MM.1S (cell line): ENCODE measurements around the gene TOGARAM2.

Experiments used
- DNase-seq: peaks from one replicate; pipeline ENCODE4 v3.0.0-alpha.2; 2015
- H2AFZ ChIP-seq: fragments of 300-600 bp; sonication (generic); 2 replicates; pipeline ENCODE4 v1.6.0; 2016; ENCODE audit warnings: antibody characterized with exemption, low read length
- H3F3A ChIP-seq: fragments of 300-600 bp; sonication (generic); 2 replicates; pipeline ENCODE4 v1.6.1; 2016; ENCODE audit warnings: mild to moderate bottlenecking, antibody characterized with exemption, low read length, moderate library complexity, mixed read lengths; ENCODE audit not compliant: insufficient read depth
- H3K27ac ChIP-seq: fragments of 300-600 bp; sonication (generic); 2 replicates; pipeline ENCODE4 v1.5.1; 2016; ENCODE audit warnings: mild to moderate bottlenecking, low read length
- H3K27me3 ChIP-seq: fragments of 300-600 bp; sonication (generic); replicated peaks from 2 replicates; pipeline ENCODE4 v1.6.0; 2016; ENCODE audit warnings: low read length; ENCODE audit not compliant: insufficient read depth
- H3K36me3 ChIP-seq: fragments of 300-600 bp; sonication (generic); replicated peaks from 2 replicates; pipeline ENCODE4 v1.6.1; 2016; ENCODE audit warnings: mild to moderate bottlenecking, low read length, mixed read lengths; ENCODE audit not compliant: insufficient read depth
- H3K4me1 ChIP-seq: fragments of 300-600 bp; sonication (generic); 2 replicates; pipeline ENCODE4 v1.6.1; 2016; ENCODE audit warnings: low read length, mixed read lengths
- H3K4me2 ChIP-seq: fragments of 300-600 bp; sonication (generic); 2 replicates; pipeline ENCODE4 v1.6.0; 2016; ENCODE audit warnings: low read depth, low read length
- H3K4me3 ChIP-seq: fragments of 300-600 bp; sonication (generic); 2 replicates; pipeline ENCODE4 v1.5.1; 2016; ENCODE audit warnings: low read length, mixed read lengths
- H3K79me2 ChIP-seq: fragments of 300-600 bp; sonication (generic); 2 replicates; pipeline ENCODE4 v1.6.1; 2016; ENCODE audit warnings: mixed run types, low read length, mixed read lengths
- H3K9ac ChIP-seq: fragments of 300-600 bp; sonication (generic); 2 replicates; pipeline ENCODE4 v1.6.1; 2016; ENCODE audit warnings: low read length, mixed read lengths
- H3K9me2 ChIP-seq: fragments of 300-600 bp; sonication (generic); replicated peaks from 2 replicates; pipeline ENCODE4 v1.6.1; 2016; ENCODE audit warnings: mild to moderate bottlenecking, low read length, mixed read lengths; ENCODE audit not compliant: insufficient read depth
- H3K9me3 ChIP-seq: fragments of 300-600 bp; sonication (generic); replicated peaks from 2 replicates; pipeline ENCODE4 v1.6.1; 2016; ENCODE audit warnings: mild to moderate bottlenecking, low read length, mixed read lengths; ENCODE audit not compliant: insufficient read depth
- H4K20me1 ChIP-seq: fragments of 300-600 bp; sonication (generic); 2 replicates; pipeline ENCODE4 v1.6.1; 2016; ENCODE audit warnings: mild to moderate bottlenecking, low read length, moderate library complexity, mixed read lengths; ENCODE audit not compliant: insufficient read depth
- EZH2 ChIP-seq: fragments of 300-600 bp; sonication (generic); optimal IDR thresholded peaks from 2 replicates; pipeline ENCODE3; 2017; ENCODE audit warnings: low read depth, mild to moderate bottlenecking, antibody characterized with exemption, low read length, mixed read lengths
- EZH2phosphoT487 ChIP-seq: fragments of 300-600 bp; sonication (generic); IDR thresholded peaks from 2 replicates; pipeline ENCODE4 v1.6.1; 2018; ENCODE audit warnings: antibody characterized with exemption, low read length
- TF ChIP-seq, protein P1 (sequence below): fragments of 300-600 bp; sonication (generic); IDR thresholded peaks from 2 replicates; pipeline ENCODE4 v1.5.1; 2016; ENCODE audit warnings: antibody characterized with exemption, low read length, mixed read lengths

Gene TOGARAM2

DNA sequence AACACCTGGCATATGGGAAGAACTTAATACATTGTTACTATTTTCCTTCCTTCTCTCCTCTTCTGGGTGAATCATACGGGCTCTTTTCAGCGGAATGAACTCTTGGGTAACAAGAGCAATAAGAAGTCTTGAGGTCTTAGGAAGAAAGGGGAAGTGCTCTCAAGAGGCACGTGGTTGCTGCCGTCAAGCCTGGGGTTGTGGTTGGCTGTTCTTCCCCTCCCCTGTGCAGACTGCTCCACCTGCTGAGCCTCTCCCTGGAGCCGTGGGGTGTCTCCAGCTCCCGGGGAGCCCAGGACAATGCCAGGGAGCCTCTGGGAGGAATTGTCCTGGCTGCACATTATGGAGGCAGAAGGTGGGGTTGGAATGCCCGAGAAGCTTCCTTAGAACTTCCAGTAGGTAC lies 19.4 kb downstream of the TOGARAM2 start:
- no peaks in the 10 kb centered on the region for H4K20me1 ChIP-seq
- DNase-seq, result no peak
- no peaks in the 10 kb centered on the region for H3K36me3 ChIP-seq
- no peaks in the 10 kb centered on the region for H3F3A ChIP-seq
- H3K79me2 ChIP-seq, result no peaks in the 10 kb centered on the region
- no peaks in the 10 kb centered on the region for H3K4me1 ChIP-seq
- H3K4me2 ChIP-seq, result no peak overlapping the region
- no peaks in the 10 kb centered on the region for H3K9me2 ChIP-seq
- no peak overlapping the region for H3K27ac ChIP-seq
- 0 out of 2 replicates have a peak overlapping the region, but pooled peaks have one; percentile 31 for H2AFZ ChIP-seq
- no peak overlapping the region for H3K9ac ChIP-seq
- H3K9me3 ChIP-seq, result no peaks in the 10 kb centered on the region
- no peak overlapping the region for H3K4me3 ChIP-seq
- TF ChIP-seq, protein P1, sequence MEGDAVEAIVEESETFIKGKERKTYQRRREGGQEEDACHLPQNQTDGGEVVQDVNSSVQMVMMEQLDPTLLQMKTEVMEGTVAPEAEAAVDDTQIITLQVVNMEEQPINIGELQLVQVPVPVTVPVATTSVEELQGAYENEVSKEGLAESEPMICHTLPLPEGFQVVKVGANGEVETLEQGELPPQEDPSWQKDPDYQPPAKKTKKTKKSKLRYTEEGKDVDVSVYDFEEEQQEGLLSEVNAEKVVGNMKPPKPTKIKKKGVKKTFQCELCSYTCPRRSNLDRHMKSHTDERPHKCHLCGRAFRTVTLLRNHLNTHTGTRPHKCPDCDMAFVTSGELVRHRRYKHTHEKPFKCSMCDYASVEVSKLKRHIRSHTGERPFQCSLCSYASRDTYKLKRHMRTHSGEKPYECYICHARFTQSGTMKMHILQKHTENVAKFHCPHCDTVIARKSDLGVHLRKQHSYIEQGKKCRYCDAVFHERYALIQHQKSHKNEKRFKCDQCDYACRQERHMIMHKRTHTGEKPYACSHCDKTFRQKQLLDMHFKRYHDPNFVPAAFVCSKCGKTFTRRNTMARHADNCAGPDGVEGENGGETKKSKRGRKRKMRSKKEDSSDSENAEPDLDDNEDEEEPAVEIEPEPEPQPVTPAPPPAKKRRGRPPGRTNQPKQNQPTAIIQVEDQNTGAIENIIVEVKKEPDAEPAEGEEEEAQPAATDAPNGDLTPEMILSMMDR, result no peak
- TF ChIP-seq EZH2 (no peak), EZH2phosphoT487 (no peak)
- H3K27me3 ChIP-seq, result no peaks in the 10 kb centered on the region

DNA sequence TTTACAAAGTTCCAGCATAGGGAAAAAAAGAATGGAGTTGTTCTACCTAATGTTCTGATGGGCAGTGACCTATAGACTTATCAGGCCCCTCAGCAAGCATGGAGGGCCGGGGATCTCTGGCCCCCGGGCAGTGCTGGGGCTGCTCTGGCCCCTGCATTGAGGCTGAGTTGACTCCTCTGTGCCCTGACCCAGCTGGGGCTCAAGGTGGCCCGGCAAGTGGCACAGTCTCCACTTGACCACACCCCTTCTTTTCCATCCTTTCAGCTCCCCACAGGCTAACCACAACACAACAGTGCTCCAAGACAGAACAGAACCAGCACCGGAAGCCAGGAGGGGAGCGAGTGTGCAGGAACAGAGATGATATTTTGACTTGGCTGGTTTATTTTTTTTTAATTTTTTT lies 19.9 kb downstream of the TOGARAM2 start:
- Histone ChIP-seq H3K4me2 (no peak overlapping the region), H3K9me3 (no peaks in the 10 kb centered on the region), H3K27ac (no peak overlapping the region), H2AFZ (no peak overlapping the region), H3K79me2 (no peaks in the 10 kb centered on the region), H3K9ac (no peak overlapping the region), H3K4me1 (no peaks in the 10 kb centered on the region), H3K36me3 (no peaks in the 10 kb centered on the region), H3K27me3 (no peaks in the 10 kb centered on the region), H3K4me3 (no peak overlapping the region), H3F3A (no peaks in the 10 kb centered on the region), H4K20me1 (no peaks in the 10 kb centered on the region), H3K9me2 (no peaks in the 10 kb centered on the region)
- no peak for DNase-seq
- no peak for TF ChIP-seq EZH2
- TF ChIP-seq, protein P1, result no peak
- no peak for TF ChIP-seq EZH2phosphoT487

DNA sequence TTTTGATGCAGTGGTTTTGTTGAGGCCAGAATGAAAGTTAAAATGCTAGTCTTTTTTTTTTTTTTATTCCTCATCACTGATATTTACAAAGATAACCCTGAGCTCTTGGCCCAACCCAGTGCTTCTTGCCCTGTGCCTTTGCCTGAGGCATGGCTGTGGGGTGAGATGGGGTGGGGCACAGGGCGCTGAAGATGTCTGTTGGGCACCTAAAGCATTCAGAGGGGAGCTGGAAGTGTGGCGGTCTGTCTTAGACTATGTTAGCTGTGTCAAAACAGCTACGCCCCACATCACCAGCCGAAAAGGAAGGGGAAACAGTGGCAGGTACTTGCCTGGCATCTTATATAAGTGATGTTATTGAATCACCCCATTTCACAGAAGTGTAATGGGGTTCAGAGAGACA lies 20.7 kb downstream of the TOGARAM2 start:
- no peak overlapping the region for H3K27ac ChIP-seq
- H3K36me3 ChIP-seq, result no peaks in the 10 kb centered on the region
- TF ChIP-seq, protein P1, result no peak
- TF ChIP-seq EZH2 (no peak), EZH2phosphoT487 (no peak)
- no peaks in the 10 kb centered on the region for H3K4me1 ChIP-seq
- H3K4me2 ChIP-seq, result no peak overlapping the region
- H3K9me3 ChIP-seq, result no peaks in the 10 kb centered on the region
- no peak overlapping the region for H3K4me3 ChIP-seq
- no peak overlapping the region for H3K9ac ChIP-seq
- no peak overlapping the region for H2AFZ ChIP-seq
- no peaks in the 10 kb centered on the region for H3K9me2 ChIP-seq
- H4K20me1 ChIP-seq, result no peaks in the 10 kb centered on the region
- H3F3A ChIP-seq, result no peaks in the 10 kb centered on the region
- no peaks in the 10 kb centered on the region for H3K79me2 ChIP-seq
- no peaks in the 10 kb centered on the region for H3K27me3 ChIP-seq
- no peak for DNase-seq
